ENCODE measurements around the gene MAZ. TPM values are rescaled to one million over a fixed set of nuclear protein-coding genes. Genes with fewer than 3 reads are reported as not detected.

MAZ gene
- total and polyA plus RNA-seq, 2 experiments from 2014 or later = 186 to 310 TPM

- no peaks in the 10 kb centered on the region for H3K9me3 ChIP-seq (ENCODE audit: low read depth)
- no peak overlapping the region for H3K27ac ChIP-seq
- no peaks in the 10 kb centered on the region for H3K36me3 ChIP-seq
- no peak for DNase-seq (ENCODE audit: low read depth in 1 of 2, low spot score in 1 of 2)
- H3K4me1 ChIP-seq (ENCODE audit: low read depth) = no peaks in the 10 kb centered on the region
- TF ChIP-seq, protein P1, sequence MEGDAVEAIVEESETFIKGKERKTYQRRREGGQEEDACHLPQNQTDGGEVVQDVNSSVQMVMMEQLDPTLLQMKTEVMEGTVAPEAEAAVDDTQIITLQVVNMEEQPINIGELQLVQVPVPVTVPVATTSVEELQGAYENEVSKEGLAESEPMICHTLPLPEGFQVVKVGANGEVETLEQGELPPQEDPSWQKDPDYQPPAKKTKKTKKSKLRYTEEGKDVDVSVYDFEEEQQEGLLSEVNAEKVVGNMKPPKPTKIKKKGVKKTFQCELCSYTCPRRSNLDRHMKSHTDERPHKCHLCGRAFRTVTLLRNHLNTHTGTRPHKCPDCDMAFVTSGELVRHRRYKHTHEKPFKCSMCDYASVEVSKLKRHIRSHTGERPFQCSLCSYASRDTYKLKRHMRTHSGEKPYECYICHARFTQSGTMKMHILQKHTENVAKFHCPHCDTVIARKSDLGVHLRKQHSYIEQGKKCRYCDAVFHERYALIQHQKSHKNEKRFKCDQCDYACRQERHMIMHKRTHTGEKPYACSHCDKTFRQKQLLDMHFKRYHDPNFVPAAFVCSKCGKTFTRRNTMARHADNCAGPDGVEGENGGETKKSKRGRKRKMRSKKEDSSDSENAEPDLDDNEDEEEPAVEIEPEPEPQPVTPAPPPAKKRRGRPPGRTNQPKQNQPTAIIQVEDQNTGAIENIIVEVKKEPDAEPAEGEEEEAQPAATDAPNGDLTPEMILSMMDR (IDR thresholded peaks at IDR 0.05; ENCODE audit: low read depth, low read length) = no peak
- no peaks in the 10 kb centered on the region for H3K27me3 ChIP-seq
- H3K4me3 ChIP-seq = no peak overlapping the region
These were observed 36.5 kb downstream of the MAZ start for GRCh38 chr16:29842732-29843346.

DNA sequence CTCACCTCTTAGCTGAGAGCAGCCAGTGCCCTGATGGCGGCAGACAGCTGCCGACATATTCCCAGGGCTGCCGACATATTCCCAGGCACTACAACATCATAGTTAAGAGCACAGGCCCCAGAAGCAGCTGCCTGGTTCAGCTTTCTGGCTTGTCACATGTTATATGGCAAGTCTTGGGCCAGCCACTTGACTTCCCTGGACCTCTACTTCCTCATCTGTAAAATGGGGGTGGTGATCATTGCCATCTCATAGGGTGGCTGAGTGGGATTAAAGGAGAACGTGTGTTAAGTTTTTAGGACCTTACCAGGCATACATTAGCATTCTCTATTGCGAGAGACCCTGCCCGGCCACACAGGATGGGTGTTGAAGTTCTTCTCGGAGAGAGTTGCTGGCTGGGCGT lies 37.6 kb downstream of the MAZ start:
- TF ChIP-seq, protein P1 (IDR thresholded peaks at IDR 0.05; ENCODE audit: low read depth, low read length) = no peak
- Histone ChIP-seq H3K27ac (no peak overlapping the region), H3K9me3 (ENCODE audit: low read depth) (no peaks in the 10 kb centered on the region), H3K27me3 (no peaks in the 10 kb centered on the region), H3K36me3 (no peaks in the 10 kb centered on the region), H3K4me3 (no peak overlapping the region), H3K4me1 (ENCODE audit: low read depth) (no peaks in the 10 kb centered on the region)
- DNase-seq (ENCODE audit: low read depth in 1 of 2, low spot score in 1 of 2) = no peak

GRCh38 chr16:29844575-29845331 lies 38.4 kb downstream of the MAZ start:
- Histone ChIP-seq H3K4me3 (no peak overlapping the region), H3K27me3 (no peaks in the 10 kb centered on the region), H3K9me3 (ENCODE audit: low read depth) (no peaks in the 10 kb centered on the region), H3K27ac (no peak overlapping the region), H3K4me1 (ENCODE audit: low read depth) (peaks cover 7% of the 10 kb centered on the region), H3K36me3 (no peaks in the 10 kb centered on the region)
- DNase-seq (ENCODE audit: low read depth in 1 of 2, low spot score in 1 of 2) = peak in 1 of 2 donors; percentile 85
- TF ChIP-seq, protein P1 (IDR thresholded peaks at IDR 0.05; ENCODE audit: low read depth, low read length) = no peak

DNA sequence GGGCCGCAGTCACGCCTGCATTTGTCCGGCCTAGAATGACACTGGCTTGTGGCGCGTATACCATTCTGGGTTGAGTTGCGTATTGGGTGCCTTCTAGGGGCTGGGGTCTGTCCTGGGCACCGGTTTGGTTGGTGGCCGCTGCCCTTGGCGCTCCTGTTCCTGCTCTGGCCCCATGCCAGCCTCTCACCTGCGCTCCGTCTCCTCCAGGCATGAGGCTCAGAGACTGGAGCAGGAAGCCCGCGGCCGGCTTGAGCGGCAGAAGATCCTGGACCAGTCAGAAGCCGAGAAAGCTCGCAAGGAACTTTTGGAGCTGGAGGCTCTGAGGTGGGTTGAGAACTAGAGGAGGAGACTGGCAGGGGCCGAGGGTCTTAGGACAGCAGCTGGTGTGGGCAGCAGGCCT lies 39.3 kb downstream of the MAZ start:
- TF ChIP-seq, protein P1 (IDR thresholded peaks at IDR 0.05; ENCODE audit: low read depth, low read length) = no peak
- H3K27ac ChIP-seq = no peak overlapping the region
- no peak overlapping the region for H3K4me3 ChIP-seq
- no peaks in the 10 kb centered on the region for H3K36me3 ChIP-seq
- H3K4me1 ChIP-seq (ENCODE audit: low read depth) = peaks cover 9% of the 10 kb centered on the region
- H3K27me3 ChIP-seq = no peaks in the 10 kb centered on the region
- no peak for DNase-seq (ENCODE audit: low read depth in 1 of 2, low spot score in 1 of 2)
- H3K9me3 ChIP-seq (ENCODE audit: low read depth) = no peaks in the 10 kb centered on the region

DNA sequence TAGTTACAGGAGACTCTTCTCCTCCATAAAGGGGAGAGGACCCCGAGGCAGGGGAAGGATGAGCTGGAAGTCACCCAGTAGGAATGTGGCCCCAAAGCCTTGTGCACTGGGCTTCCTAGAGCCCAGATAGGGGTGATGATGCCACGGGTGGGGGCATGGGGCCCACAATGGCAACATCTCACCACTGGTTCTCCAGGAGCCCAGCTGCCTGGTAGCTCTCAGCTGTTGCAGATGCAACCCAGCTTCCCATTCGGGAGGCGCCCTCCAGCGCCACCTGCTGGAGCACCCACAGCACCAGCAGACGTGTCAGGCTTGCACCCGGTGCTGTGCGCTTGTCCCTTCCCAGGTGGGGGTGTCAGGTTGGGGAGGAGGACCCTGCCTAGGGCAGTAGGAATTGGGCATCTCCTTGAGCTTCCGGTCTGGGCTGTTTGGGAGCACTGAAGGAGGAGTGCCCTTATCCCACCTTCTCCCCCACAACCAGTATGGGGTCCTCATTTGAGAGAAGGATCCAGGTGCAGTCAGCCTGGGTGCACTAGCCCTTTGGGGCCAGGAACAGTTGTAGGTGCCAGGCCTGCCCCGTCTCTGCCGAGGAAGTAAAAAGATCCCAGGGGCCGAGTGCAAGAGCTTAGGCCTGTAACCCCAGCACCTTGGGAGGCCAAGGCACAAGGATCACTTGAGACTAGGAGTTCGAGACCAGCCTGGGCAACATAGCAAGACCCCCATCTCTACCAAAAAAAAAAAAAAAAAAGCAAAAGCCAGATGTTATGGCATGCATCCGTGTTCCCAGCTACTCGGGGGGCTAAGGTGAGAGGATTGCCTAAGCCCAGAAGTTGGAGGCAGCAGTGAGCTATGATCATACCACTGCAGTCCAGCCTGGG lies 42.3 kb downstream of the MAZ start:
- Histone ChIP-seq H3K9me3 (ENCODE audit: low read depth) (no peaks in the 10 kb centered on the region), H3K27me3 (no peaks in the 10 kb centered on the region), H3K36me3 (no peaks in the 10 kb centered on the region), H3K27ac (peak overlapping the region; percentile 80), H3K4me3 (no peak overlapping the region), H3K4me1 (ENCODE audit: low read depth) (peaks cover 9% of the 10 kb centered on the region)
- TF ChIP-seq, protein P1 (IDR thresholded peaks at IDR 0.05; ENCODE audit: low read depth, low read length) = peak; percentile 89
- peak; percentile 68 to 74 for DNase-seq (ENCODE audit: low read depth in 1 of 2, low spot score in 1 of 2)

Measured in cardiac muscle cell (in vitro differentiated cells and primary cell).